ENCODE measurements around the gene THSD4.

DNA sequence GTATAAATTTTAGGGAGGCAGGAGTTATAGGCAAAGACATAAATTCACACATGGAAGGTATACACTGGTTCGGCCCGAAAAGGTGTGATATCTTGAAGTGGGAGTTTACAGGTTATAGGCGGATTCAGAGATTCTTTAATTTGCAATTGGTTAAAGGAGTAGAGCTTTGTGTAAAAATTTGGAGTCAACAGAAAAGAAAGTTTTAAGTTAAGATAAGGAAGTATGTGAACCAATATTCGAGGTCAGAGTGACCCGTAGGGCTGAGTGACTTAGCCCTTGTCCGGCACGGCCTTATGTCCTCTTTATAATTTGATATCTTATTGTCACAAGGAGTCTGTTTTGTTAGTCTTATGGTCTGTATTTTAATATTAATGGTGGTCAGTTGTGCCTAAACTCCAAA lies 10.6 kb upstream of the THSD4 start:
- no peak for TF ChIP-seq EZH2 (IDR thresholded peaks at IDR 0.05; ENCODE audit: low read depth, low read length, severe bottlenecking)
- no peak for TF ChIP-seq POLR2A (IDR thresholded peaks at IDR 0.05; ENCODE audit: control extremely low read depth in 1 of 2, low read depth in 2 of 2, low read length in 2 of 2)
- TF ChIP-seq, protein P1, sequence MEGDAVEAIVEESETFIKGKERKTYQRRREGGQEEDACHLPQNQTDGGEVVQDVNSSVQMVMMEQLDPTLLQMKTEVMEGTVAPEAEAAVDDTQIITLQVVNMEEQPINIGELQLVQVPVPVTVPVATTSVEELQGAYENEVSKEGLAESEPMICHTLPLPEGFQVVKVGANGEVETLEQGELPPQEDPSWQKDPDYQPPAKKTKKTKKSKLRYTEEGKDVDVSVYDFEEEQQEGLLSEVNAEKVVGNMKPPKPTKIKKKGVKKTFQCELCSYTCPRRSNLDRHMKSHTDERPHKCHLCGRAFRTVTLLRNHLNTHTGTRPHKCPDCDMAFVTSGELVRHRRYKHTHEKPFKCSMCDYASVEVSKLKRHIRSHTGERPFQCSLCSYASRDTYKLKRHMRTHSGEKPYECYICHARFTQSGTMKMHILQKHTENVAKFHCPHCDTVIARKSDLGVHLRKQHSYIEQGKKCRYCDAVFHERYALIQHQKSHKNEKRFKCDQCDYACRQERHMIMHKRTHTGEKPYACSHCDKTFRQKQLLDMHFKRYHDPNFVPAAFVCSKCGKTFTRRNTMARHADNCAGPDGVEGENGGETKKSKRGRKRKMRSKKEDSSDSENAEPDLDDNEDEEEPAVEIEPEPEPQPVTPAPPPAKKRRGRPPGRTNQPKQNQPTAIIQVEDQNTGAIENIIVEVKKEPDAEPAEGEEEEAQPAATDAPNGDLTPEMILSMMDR (IDR thresholded peaks at IDR 0.05; ENCODE audit: control extremely low read depth in 1 of 3, insufficient read depth in 1 of 3, low read depth in 1 of 3, low read length in 3 of 3): no peak
- TF ChIP-seq NRF1 (IDR thresholded peaks at IDR 0.05; ENCODE audit: low read depth, low read length): no peak
- no peak for TF ChIP-seq RAD21 (IDR thresholded peaks at IDR 0.05 in 1 of 2, conservative IDR thresholded peaks at IDR 0.05 in 1 of 2; ENCODE audit: low read depth in 2 of 2, low read length in 2 of 2)
- TF ChIP-seq EP300 (IDR thresholded peaks at IDR 0.05; ENCODE audit: borderline replicate concordance in 1 of 2, low read depth in 2 of 2, low read length in 2 of 2): no peak

Measured in H1 (cell line).